Esophagus squamous epithelium (tissue), 4 donors: ENCODE measurements around the gene PBRM1.

Source experiments
- POLR2A ChIP-seq, 4 donors: fragments of 450-650 bp; IDR thresholded peaks; one replicate each; pipeline ENCODE4 v1.6.1; 2017; ENCODE audit warnings: antibody characterized with exemption in 4 of 4, mild to moderate bottlenecking in 4 of 4, moderate library complexity in 3 of 4
- TF ChIP-seq, protein P1 (sequence below), 6 experiments: fragments of 450-650 bp in 4 of 6; fragments of 200-600 bp in 2 of 6; sonication (generic) in 2 of 6; IDR thresholded peaks; one replicate each; pipeline ENCODE4 v1.5.1; 2016 to 2019; ENCODE audit warnings: antibody characterized with exemption in 6 of 6, mild to moderate bottlenecking in 4 of 6, moderate library complexity in 4 of 6

DNA sequence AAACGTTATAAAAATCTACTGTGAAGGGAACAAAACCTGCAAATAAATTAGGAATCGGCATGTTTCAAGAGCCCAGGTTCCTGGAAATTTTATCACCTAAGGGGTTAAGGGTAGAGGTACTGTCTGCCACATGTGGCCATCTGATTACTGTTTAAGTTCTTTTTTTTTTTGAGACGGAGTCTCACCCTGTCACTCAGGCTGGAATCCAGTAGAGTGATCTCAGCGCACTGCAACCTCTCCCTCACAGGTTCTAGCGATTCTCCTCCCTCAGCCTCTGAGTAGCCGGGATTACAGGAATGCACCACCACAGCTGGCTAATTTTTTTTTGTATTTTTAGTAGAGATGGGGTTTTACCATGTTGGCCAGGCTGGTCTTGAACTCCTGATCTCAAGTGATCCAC is 113.5 kb downstream of the PBRM1 start:
- TF ChIP-seq, protein P1, sequence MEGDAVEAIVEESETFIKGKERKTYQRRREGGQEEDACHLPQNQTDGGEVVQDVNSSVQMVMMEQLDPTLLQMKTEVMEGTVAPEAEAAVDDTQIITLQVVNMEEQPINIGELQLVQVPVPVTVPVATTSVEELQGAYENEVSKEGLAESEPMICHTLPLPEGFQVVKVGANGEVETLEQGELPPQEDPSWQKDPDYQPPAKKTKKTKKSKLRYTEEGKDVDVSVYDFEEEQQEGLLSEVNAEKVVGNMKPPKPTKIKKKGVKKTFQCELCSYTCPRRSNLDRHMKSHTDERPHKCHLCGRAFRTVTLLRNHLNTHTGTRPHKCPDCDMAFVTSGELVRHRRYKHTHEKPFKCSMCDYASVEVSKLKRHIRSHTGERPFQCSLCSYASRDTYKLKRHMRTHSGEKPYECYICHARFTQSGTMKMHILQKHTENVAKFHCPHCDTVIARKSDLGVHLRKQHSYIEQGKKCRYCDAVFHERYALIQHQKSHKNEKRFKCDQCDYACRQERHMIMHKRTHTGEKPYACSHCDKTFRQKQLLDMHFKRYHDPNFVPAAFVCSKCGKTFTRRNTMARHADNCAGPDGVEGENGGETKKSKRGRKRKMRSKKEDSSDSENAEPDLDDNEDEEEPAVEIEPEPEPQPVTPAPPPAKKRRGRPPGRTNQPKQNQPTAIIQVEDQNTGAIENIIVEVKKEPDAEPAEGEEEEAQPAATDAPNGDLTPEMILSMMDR (IDR thresholded peaks at IDR 0.05) = no peak
- no peak for TF ChIP-seq POLR2A (IDR thresholded peaks at IDR 0.05)
